ENCODE measurements around the gene TMTC2. TPM values are rescaled to one million over a fixed set of nuclear protein-coding genes. Genes with fewer than 3 reads are reported as not detected.

TMTC2 gene
- total RNA-seq, 1 donor from 2014 or later = 7.6 TPM

DNA sequence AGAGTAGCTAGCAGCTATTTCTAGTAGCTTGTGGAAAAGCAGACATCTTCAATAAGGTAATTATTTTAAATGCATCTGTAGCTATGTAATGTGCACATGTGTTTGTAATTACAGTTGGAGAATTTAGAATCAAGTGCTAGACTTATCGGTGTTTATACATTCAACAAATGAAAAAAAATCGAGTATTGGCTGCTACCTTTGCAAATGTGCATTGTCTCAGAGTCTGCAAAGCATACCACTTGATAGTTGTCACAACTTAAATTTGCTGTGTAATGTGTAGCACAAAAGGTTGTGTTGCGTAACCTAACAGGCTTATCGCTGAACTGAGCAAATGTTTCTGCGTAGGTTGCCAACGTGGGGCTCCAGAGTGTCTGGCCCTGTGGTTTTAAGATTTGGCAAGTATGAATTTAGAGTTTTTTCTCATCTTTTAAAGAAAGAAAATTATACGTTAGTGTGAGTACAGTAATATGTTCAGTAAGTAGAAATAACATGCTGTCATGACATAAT lies 44.3 kb downstream of the TMTC2 start:
- H3K36me3 ChIP-seq (ENCODE audit: control insufficient read depth, insufficient read depth, low read length) = no peaks in the 10 kb centered on the region
- H3K4me3 ChIP-seq (ENCODE audit: low read depth, low read length) = no peak overlapping the region
- TF ChIP-seq CTCF (IDR thresholded peaks at IDR 0.05; ENCODE audit: insufficient read depth, low read length, poor library complexity, severe bottlenecking) = no peak
- no peaks in the 10 kb centered on the region for H3K27me3 ChIP-seq (ENCODE audit: control insufficient read depth, insufficient read depth, low read length)
- DNase-seq (ENCODE audit: low read depth) = no peak

DNA sequence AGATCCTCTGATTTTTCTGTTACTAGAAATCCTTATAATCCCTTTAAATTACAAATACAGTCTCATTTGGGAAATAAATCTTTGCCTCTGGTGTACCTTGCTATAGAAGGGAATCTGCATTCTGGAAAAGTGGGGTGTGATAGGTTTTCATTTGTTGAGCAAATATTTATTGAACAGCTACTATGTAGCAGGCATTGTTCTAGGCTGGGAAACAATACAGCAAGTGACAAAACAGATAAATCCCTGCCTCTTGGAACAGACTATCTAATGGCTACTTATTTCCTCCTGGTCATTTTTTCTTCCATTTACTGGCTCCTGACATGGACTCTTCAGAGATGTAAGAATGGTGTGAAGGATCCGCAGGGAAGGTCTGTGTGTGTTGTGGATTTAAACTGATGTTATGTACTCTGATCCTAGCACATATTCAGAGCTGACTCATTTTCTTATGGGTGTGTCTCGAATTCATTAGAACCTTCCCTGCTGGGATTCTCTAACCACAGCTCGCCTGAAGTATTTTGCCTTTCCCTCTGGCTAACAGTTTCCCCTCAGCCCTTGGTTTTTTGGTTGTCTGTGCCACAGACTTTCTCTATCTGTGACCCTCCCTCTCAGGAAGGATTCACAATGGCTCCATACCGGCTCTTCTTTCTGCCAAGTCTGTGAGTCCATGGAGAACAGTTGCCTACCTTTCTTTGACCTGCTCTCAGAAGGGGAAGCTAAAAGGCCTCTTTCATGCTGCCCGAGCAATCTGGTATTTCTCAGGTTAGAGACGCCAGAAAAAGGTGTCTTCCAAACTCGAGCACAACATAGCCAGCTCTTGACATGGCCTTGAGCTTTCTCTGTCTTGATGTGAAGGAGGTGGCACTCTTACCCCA lies 53.7 kb downstream of the TMTC2 start:
- TF ChIP-seq CTCF (IDR thresholded peaks at IDR 0.05; ENCODE audit: insufficient read depth, low read length, poor library complexity, severe bottlenecking) = no peak
- Histone ChIP-seq H3K4me3 (ENCODE audit: low read depth, low read length) (no peak overlapping the region), H3K36me3 (ENCODE audit: control insufficient read depth, insufficient read depth, low read length) (no peaks in the 10 kb centered on the region), H3K27me3 (ENCODE audit: control insufficient read depth, insufficient read depth, low read length) (no peaks in the 10 kb centered on the region)
- DNase-seq (ENCODE audit: low read depth) = peak; percentile 18

DNA sequence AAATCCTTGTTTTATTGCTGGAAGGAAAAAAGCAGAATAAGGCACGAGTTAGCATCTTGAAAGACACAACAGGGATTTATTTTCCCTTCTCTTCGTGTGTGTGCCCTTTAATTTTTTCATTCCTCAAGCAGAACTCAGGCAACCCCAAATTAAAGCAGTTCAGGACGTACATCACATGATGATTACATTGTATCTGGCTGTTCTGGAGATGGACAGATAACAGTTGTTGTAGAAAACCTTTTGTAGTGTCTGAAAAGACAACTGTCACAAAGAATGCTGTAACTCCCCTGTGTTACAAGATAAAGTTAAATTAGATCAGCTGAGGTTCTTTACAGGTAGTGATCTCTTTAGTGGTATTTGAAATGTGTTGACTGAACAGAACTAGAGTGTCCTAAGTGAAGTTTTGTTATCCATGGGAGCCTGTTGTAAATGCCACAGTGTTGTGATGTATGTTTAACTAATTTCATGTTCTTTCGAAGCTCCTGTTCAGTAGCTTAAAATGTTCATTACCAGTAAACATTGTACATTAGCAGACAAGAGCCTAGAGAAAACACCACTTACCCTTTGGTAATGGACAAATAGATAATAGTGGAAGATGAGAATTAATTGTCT lies 58.5 kb downstream of the TMTC2 start:
- Histone ChIP-seq H3K4me3 (ENCODE audit: low read depth, low read length) (no peak overlapping the region), H3K27me3 (ENCODE audit: control insufficient read depth, insufficient read depth, low read length) (no peaks in the 10 kb centered on the region), H3K36me3 (ENCODE audit: control insufficient read depth, insufficient read depth, low read length) (no peaks in the 10 kb centered on the region)
- TF ChIP-seq CTCF (IDR thresholded peaks at IDR 0.05; ENCODE audit: insufficient read depth, low read length, poor library complexity, severe bottlenecking) = no peak
- no peak for DNase-seq (ENCODE audit: low read depth)

DNA sequence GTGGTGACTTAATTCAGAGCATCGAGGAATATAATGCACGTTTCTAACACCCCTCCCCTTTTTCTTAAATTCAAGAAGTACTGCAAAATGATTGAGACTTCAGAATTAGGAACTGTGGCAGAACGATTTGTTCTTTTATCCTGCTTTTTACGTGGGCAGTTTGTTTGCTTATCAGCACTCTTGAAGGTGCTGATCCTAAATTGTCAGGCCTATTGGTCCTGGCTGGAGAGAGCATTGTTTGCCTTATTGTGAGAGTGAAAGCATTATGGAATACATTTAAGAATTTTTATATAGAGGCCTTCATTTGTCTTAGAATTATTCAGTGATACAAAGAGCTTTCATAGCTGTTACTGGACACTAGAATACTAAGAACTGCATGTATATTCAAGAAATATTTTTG lies 59.1 kb downstream of the TMTC2 start:
- H3K36me3 ChIP-seq (ENCODE audit: control insufficient read depth, insufficient read depth, low read length) = no peaks in the 10 kb centered on the region
- no peak for TF ChIP-seq CTCF (IDR thresholded peaks at IDR 0.05; ENCODE audit: insufficient read depth, low read length, poor library complexity, severe bottlenecking)
- H3K27me3 ChIP-seq (ENCODE audit: control insufficient read depth, insufficient read depth, low read length) = no peaks in the 10 kb centered on the region
- DNase-seq (ENCODE audit: low read depth) = no peak
- H3K4me3 ChIP-seq (ENCODE audit: low read depth, low read length) = no peak overlapping the region

DNA sequence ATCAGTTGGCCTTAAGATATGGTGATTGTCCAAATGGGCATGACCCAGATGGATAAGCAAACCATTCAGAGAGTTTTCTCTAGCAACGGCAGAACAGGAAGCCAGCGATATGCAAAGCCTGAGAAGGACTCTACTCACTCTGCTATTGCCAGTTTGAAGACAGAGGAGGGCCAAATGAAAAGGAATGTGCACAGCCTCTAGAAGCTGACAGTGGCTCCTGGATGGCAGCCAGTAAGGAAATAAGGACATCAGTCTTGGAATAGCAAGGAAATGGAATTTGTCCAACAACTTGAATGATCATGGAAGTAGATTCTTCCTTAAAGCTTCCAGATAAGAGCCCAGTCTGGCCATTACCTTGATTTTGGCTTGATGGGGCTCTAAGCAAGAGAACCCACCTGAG lies 60.0 kb downstream of the TMTC2 start:
- TF ChIP-seq CTCF (IDR thresholded peaks at IDR 0.05; ENCODE audit: insufficient read depth, low read length, poor library complexity, severe bottlenecking) = no peak
- H3K36me3 ChIP-seq (ENCODE audit: control insufficient read depth, insufficient read depth, low read length) = no peaks in the 10 kb centered on the region
- no peak overlapping the region for H3K4me3 ChIP-seq (ENCODE audit: low read depth, low read length)
- no peak for DNase-seq (ENCODE audit: low read depth)
- no peaks in the 10 kb centered on the region for H3K27me3 ChIP-seq (ENCODE audit: control insufficient read depth, insufficient read depth, low read length)

Data from kidney epithelial cell (primary cell).